ENCODE results near the gene CSK.
"Not testable (repeated sequence)": the region's sequence is repeated elsewhere in the genome, so short reads cannot be mapped to it uniquely, and the experiment has no call there.

The CSK gene

GRCh38 chr15:74773329-74773728 is 8.6 kb upstream of the CSK start:
- DNase-seq = no peak

GRCh38 chr15:74773731-74774252 is 8.1 kb upstream of the CSK start:
- DNase-seq = no peak

- no peak for DNase-seq
These were observed 6.7 kb upstream of the CSK start for GRCh38 chr15:74775132-74775562.

- DNase-seq = no peak
These were observed 6.0 kb upstream of the CSK start for GRCh38 chr15:74775894-74776293.

GRCh38 chr15:74776821-74777768 is 4.8 kb upstream of the CSK start:
- DNase-seq = no peak

GRCh38 chr15:74777769-74778598 is 3.9 kb upstream of the CSK start:
- DNase-seq = no peak

- no peak for DNase-seq
These were observed 3.3 kb upstream of the CSK start for GRCh38 chr15:74778599-74778970.

- no peak for DNase-seq
These were observed 2.7 kb upstream of the CSK start for GRCh38 chr15:74779162-74779648.

- no peak for DNase-seq
These were observed 1.1 kb upstream of the CSK start for GRCh38 chr15:74780523-74781430.

- no peak for DNase-seq
These were observed 585 bp downstream of the CSK start for GRCh38 chr15:74782259-74783071.

- DNase-seq = no peak
These were observed 1.4 kb downstream of the CSK start for GRCh38 chr15:74783072-74783807.

- no peak for DNase-seq
These were observed 1.9 kb downstream of the CSK start for GRCh38 chr15:74783808-74784175.

GRCh38 chr15:74784426-74785193 is 2.7 kb downstream of the CSK start:
- no peak for DNase-seq

GRCh38 chr15:74785194-74786032 is 3.5 kb downstream of the CSK start:
- DNase-seq = no peak

GRCh38 chr15:74786081-74786480 is 4.2 kb downstream of the CSK start:
- DNase-seq = not testable (repeated sequence)

- no peak for DNase-seq
These were observed 4.8 kb downstream of the CSK start for GRCh38 chr15:74786551-74787165.

GRCh38 chr15:74787251-74788041 is 5.6 kb downstream of the CSK start:
- DNase-seq = no peak
